SHP77 (cell line): Measurements from ENCODE around the gene ASTN1.

Experiments used
- DNase-seq, 2 experiments: peaks; one replicate each; lab custom pipeline; 2025; lab: John Stamatoyannopoulos, UW

Gene ASTN1

DNA sequence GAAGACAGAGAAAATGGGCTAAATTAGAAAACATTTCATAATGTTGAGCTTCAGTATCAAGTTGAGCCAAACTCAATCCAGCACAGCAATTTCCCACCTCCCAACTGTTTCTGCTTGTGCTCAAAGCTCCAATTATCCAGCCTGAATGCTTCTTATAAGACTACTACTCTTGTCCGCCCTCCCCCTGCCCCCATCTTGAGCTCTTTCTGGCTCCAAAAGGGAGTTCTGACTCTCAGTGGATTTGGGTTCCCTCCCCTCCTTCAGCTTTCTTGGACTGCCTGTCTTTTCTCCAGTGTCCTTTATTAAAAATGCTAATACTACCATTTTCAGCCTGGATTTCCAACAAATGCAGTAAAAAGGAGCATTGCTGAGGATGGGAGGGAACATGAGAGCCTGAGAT is 174.8 kb downstream of the ASTN1 start:
- no peak for DNase-seq

- no peak for DNase-seq
Observed at GRCh38 chr1:176989023-176989422, 175.5 kb downstream of the ASTN1 start.

DNA sequence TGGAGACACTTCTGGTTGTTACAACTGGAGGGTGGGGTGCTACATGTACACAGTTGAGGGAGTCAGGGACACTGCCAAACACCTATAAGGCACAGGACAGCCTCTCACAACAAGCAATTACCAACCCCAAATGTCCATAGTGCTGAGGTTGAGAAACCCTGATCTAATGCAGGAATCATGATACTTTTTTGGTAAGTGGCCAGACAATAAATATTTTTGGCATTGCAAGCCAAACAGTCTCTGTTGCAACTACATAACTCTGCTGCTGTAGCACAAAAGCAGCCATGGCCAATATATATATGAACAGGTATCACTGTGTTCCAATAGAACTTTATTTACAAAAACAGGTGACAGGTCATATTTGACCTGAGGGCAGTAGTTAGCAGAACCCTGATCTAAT is 177.5 kb downstream of the ASTN1 start:
- DNase-seq, result no peak

DNA sequence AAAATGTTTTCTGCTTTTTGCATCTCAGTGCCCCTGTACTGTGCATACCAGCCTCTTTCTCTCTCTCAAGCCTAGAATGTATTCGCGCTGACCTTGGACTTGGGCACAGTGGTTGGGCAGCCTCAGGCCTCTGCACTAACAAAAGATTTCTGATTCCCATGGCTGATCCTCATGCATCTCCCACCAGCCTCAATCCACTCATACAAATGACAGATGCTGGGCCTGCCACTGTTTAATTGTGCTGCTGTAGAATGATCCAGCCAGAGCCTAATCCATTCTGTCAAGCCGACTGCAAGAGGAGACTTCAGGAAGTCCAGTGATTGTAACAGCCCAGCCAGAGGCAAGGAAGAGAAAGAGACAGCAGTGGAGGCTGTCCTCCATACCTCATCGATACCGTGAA is 180.8 kb downstream of the ASTN1 start:
- no peak for DNase-seq

GRCh38 chr1:176976771-176977170 is 187.7 kb downstream of the ASTN1 start:
- no peak for DNase-seq

GRCh38 chr1:176976225-176976624 is 188.3 kb downstream of the ASTN1 start:
- no peak for DNase-seq

DNA sequence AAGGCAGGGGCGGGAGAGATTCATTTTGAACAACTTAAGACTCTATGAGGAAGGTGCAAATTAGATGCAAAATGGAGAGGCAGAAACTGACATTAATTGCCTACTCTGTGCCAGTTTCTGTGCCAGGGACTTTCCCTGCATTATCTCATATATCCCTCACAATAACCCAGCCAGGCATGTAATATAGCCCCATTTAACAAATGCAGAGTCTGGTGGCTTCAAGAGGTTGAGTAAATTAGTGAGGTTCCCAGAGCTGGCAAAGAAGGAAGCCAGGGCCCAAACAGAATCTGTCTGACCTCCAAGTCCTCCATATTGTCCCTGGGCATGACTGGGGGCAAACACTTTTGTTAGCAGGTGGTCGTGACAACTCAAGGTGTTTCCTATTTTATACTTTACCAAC is 199.8 kb downstream of the ASTN1 start:
- DNase-seq, result no peak

GRCh38 chr1:176963181-176963580 is 201.3 kb downstream of the ASTN1 start:
- DNase-seq, result no peak

DNA sequence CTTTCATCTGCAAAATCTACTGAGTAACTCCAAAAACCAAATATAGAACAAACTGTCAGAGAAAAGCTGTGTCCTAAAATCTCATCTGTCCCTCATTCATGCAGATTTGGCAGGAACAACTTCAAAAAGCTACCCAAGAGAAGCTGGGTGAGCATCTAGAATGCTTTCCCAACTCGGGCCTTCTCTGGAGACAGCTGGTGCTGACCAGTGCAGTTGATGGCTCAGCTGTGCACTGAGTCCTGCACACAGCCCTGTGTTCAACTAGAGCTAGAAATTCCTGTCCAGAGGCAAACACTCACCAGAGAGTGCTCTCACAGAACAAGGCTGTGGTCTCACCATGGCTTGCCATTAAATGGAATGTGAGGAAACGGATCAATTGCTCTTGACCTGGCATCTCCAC is 202.8 kb downstream of the ASTN1 start:
- DNase-seq, result no peak

DNA sequence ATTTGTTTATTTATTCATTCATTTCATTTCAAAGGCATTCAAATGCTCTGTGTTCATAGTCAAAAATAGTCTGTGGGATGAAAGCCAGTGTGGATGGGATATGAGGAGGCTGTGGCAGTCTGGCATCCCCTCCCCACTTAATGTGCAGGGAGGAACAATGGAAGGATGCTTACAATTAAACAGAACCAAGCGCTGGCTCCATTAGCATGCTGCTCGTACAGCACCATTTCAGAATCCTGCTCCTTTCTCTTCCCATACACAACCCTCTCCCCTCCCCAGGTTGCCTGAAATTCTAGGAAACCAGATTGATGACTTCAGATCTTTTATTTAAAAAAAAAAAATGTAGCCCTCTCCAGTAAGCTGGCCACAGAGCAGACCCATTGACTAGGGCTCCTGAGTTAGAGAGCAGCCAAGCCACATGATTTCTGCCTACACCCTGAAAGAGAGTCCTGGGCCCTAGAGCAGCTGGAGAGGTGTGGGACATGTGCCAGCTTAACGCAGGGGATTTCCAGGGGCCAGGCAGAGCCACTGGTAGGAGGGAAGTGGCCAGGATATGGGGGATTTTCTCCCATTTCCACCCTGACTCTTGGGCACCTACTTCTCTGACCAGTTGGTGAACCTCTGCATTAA is 205.2 kb downstream of the ASTN1 start:
- no peak for DNase-seq

- DNase-seq, result no peak
Observed at GRCh38 chr1:176957603-176958002, 206.9 kb downstream of the ASTN1 start.

DNA sequence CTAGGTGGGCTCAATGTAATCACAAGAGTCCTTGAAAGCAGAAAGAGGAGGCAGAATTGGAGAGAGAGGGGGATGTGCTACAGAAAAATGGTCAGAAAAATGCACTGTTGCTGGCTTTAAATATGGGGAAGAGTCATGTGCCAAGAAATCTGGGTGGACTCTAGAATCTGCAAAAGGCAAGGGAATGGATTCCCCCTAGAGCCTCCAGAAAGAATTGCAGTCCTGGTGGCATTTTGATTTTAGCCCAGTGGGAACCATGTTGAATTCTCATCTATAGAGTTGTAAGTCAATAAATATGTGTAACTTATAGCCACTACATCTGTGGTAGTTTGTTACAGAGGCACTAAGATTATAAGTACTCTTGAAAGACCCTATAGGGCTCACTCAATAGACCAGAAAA is 210.3 kb downstream of the ASTN1 start:
- DNase-seq, result no peak

GRCh38 chr1:176950736-176951324 is 213.7 kb downstream of the ASTN1 start:
- DNase-seq, result no peak

DNA sequence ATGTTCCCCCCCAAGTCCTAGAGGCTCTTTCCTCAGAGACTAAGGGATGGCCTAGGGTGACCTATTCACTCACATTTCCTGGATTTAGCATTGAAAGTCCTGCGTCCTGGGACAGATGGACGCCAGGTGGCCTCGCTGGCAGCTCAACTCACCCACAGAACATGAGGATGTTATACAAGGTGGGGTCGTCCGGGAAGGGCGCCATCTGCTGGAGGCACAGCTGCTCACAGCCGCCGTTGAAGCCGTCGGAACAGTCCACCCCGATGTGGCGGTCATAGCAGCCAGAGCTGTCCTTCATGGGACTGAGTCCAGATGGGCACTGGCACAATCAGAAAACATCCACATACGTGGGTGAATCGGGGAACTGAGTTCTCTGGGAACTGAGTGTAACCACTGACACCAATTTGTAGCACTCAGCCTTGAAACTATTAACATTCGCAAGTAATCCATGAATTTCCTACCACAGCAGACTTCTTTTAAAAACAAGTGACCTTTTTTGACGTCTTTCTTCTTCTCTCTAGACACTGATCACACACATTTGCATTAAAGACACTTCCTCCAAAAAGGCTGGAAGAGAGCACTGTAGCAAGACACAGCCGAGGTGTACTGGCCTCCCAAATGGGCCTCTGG is 215.4 kb downstream of the ASTN1 start:
- DNase-seq, result peak in 1 of 2 experiments; percentile 18

DNA sequence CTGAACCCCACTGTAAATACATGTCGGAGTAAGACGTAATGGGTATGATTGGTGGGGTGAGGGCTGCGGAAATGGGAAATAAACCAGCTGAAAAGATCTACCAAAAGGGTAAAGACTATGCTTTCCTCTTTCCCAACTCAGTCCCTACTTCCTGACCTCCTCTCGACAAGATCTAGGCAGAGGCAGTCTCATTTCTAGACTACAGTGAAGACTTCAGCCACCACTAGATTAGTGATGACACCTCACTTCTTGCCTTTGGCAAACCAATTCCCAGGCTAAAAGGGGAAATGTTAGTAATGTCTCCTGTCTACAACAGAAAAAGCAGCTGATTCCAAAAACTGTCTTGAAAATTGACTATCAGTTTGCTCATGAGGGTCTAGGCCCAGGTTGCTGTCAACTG is 219.9 kb downstream of the ASTN1 start:
- DNase-seq, result no peak

DNA sequence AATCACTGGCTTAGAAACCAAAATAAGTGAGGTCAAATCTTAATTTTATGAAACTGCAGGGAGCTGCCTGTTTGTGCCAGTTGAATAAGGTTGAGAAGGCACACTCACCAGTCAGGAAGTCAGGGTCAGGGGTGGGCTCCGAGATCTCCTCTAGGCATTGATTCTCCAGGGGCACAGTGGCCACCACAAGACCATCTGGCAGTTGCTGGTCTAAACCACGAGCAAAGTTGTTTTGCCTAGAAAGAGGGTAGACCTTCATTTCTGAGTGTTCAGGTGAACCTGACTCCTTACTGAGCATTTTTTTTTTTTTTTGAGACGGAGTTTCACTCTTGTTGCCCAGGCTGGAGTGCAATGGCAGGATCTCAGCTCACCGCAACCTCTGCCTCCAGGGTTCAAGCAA is 220.7 kb downstream of the ASTN1 start:
- DNase-seq, result no peak

GRCh38 chr1:176942346-176942745 is 222.2 kb downstream of the ASTN1 start:
- no peak for DNase-seq

DNA sequence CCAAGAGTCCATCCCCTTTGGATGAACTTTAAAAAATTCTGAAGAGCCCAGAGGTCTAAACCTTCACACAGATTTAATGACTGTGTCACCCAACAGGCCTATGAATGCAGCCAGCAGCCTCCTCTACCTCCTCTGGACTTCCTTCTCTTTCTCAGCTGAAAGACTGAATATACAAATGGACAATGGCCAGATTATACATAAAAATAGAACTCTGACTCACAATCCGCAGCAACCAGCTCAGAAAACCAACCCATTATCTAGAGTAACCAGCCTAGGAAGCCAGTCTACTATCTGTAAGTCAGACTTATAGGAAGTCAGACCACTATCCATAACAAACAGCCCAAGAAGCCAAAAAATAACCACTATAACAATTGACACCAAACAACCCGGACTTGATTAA is 224.5 kb downstream of the ASTN1 start:
- no peak for DNase-seq

- no peak for DNase-seq
Observed at GRCh38 chr1:176938375-176938774, 226.1 kb downstream of the ASTN1 start.

- DNase-seq, result no peak
Observed at GRCh38 chr1:176934370-176934769, 230.1 kb downstream of the ASTN1 start.

DNA sequence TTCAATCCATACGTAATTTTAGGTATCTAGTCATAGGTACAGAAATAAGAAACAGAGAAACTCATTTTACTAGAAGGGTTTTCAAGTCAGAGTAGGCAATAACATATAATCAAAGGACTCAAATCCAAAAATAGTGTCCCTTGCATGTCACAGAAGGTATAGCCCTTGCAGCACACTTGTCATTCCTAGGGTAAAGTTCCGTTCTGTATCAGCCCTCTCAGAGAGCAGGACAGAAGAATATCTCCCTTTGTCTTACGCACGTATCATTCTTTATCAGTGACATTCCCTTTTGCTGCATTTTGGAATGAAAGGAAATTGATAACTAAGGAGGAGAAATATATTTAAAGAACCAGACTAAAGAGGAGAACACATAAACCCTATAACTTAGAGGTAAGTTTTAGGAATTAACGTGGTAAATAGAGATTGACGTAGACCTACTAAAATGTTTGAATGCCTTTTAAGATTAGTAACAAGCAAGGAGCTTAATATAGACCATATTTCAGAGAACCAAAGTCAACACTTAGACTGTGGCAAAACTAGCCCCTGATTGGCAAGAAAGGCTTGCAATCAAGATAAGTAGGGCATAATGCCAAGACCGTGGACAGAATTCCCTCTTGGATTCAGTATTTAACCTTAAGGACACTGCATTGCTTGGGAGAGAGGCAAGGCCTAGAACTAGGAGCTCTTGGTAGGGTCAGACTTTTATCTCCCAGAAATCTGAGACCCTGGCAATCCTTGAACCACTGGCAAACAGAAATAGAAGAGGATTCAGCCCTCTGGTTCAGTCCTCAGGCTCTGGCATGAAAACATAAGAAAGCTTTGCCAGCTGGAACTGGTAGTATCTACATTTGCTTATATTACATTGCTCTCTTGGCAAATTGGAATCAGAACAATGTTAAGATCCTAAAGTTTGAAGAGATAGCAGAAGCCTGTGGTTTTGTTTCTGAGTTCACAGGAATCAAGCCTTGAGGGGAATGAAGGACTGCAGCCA is 232.1 kb downstream of the ASTN1 start:
- DNase-seq, result no peak

GRCh38 chr1:176931526-176931925 is 233.0 kb downstream of the ASTN1 start:
- DNase-seq, result no peak
